ENCODE measurements around the gene PLXNA3.
A peak's percentile ranks its signal among the peaks of the same experiment; 100 is the strongest.

Gene PLXNA3

GRCh38 chrX:154458954-154459778, 1.1 kb downstream of the PLXNA3 start:
- peak; percentile 54 for DNase-seq (ENCODE audit: low spot score)

DNA sequence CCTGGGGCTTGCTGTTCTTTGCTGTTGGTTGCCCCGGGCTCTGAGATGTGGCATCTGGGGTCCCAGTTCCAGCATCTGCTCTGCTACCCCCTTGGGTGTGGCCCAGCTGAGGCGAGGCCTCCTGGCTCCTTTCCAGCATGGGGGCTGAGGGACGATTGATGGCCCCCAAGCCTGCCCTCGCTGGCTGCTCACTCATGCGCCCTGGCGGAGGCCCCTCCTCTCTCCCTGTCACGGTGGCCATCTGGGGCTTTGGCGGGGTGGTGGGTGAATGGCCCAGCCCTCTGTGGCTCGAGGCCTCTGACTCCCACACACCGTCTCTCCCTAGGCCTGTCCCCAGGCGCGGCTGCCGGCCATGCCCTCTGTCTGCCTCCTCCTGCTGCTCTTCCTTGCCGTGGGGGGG, 1.8 kb downstream of the PLXNA3 start:
- no peak for DNase-seq (ENCODE audit: low spot score)

GRCh38 chrX:154460326-154460725, 2.2 kb downstream of the PLXNA3 start:
- DNase-seq (ENCODE audit: low spot score), result no peak

- DNase-seq (ENCODE audit: low spot score), result no peak
Measured at GRCh38 chrX:154462396-154462795, 4.3 kb downstream of the PLXNA3 start.

- DNase-seq (ENCODE audit: low spot score), result no peak
Measured at GRCh38 chrX:154463611-154464220, 5.6 kb downstream of the PLXNA3 start.

GRCh38 chrX:154464806-154465365, 6.8 kb downstream of the PLXNA3 start:
- DNase-seq (ENCODE audit: low spot score), result no peak

GRCh38 chrX:154465601-154466000, 7.5 kb downstream of the PLXNA3 start:
- no peak for DNase-seq (ENCODE audit: low spot score)

DNA sequence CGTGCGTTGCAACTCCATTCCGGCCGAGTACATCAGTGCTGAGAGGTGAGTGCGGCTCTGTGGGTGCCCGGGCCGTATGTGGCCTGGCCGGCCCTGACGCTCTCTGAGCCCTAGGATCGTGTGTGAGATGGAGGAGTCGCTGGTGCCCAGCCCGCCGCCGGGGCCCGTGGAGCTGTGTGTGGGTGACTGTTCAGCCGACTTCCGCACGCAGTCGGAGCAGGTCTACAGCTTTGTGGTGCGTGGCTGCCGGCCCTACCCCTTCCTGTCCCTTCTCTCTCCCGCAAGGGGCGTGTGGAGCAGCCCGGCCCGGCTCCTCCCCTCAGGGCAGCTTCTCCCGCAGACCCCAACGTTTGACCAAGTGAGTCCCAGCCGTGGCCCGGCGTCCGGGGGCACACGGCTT, 8.0 kb downstream of the PLXNA3 start:
- no peak for DNase-seq (ENCODE audit: low spot score)

GRCh38 chrX:154466907-154467306, 8.8 kb downstream of the PLXNA3 start:
- no peak for DNase-seq (ENCODE audit: low spot score)

DNA sequence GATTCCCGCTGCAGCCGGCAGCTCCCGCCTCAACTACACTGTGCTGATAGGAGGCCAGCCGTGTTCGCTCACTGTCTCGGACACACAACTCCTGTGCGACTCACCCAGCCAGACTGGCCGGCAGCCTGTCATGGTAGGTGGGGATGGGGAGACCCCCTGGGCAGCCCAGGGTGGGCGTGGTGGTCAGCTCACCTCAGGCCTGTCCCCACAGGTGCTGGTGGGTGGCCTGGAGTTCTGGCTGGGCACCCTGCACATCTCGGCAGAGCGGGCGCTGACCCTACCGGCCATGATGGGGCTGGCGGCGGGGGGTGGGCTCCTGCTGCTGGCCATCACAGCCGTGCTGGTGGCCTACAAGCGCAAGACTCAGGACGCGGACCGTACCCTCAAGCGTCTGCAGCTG, 9.5 kb downstream of the PLXNA3 start:
- DNase-seq (ENCODE audit: low spot score), result no peak

GRCh38 chrX:154468217-154468616, 10.1 kb downstream of the PLXNA3 start:
- DNase-seq (ENCODE audit: low spot score), result no peak

GRCh38 chrX:154469114-154469513, 11.0 kb downstream of the PLXNA3 start:
- DNase-seq (ENCODE audit: low spot score), result no peak

GRCh38 chrX:154469880-154470279, 11.8 kb downstream of the PLXNA3 start:
- DNase-seq (ENCODE audit: low spot score), result no peak

- DNase-seq (ENCODE audit: low spot score), result no peak
Measured at GRCh38 chrX:154470434-154470833, 12.4 kb downstream of the PLXNA3 start.

GRCh38 chrX:154470914-154471568, 13.0 kb downstream of the PLXNA3 start:
- DNase-seq (ENCODE audit: low spot score), result no peak

DNA sequence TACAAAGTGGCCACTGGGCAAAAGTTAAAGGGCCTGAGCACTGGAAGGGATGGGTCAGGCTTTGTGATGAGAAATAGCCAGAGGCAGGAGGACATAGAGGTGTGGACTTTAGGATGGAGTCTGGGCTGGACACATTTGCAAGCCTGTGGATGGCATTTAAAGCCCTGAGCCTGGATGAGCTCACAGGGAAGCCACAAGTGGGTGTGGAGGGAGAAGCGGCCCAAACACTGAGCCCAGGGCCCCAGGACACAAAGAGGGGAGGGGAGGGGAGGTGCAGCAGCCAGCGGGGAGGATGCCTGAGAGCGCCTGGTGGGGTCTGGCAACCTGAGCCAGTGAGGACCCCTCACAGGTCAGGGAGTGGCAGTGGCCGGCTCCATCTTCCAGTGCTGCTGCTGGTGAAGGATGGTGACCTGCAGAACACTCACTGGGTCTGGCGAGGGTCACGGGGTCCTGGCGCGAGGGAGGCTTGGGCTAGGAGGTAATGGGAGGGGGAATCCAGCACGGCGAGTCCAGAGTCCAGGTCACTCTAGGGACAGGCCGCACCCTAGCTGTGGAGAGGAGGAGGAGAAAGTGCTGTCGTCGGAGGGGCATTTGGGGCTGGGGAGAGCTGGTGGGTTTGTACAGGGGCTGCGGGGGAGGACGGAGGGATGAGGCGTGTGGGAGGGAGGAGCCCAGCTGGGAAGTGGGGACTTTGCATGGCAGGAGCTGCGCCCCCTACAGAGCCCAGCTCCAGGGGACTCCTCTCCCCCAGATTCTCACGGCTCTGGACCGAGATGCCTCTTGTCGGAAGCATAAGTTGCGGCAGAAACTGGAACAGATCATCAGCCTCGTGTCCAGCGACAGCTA, 14.0 kb downstream of the PLXNA3 start:
- DNase-seq (ENCODE audit: low spot score), result no peak

- DNase-seq (ENCODE audit: low spot score), result peak; percentile 70
Measured at GRCh38 chrX:154472685-154473632, 14.9 kb downstream of the PLXNA3 start.

GRCh38 chrX:154473683-154474082, 15.6 kb downstream of the PLXNA3 start:
- no peak for DNase-seq (ENCODE audit: low spot score)

- no peak for DNase-seq (ENCODE audit: low spot score)
Measured at GRCh38 chrX:154476821-154477220, 18.7 kb downstream of the PLXNA3 start.

GRCh38 chrX:154477891-154478477, 19.9 kb downstream of the PLXNA3 start:
- DNase-seq (ENCODE audit: low spot score), result no peak
